HG02588 (cell line): ENCODE results near the gene SETBP1.

Experiments used
- ATAC-seq: cut with Tn5 transposase; IDR thresholded peaks from one replicate; pipeline ENCODE4 v1.9.1; 2021; ENCODE audit warnings: mild to moderate bottlenecking, moderate library complexity; ENCODE audit not compliant: unreplicated experiment

The SETBP1 gene

DNA sequence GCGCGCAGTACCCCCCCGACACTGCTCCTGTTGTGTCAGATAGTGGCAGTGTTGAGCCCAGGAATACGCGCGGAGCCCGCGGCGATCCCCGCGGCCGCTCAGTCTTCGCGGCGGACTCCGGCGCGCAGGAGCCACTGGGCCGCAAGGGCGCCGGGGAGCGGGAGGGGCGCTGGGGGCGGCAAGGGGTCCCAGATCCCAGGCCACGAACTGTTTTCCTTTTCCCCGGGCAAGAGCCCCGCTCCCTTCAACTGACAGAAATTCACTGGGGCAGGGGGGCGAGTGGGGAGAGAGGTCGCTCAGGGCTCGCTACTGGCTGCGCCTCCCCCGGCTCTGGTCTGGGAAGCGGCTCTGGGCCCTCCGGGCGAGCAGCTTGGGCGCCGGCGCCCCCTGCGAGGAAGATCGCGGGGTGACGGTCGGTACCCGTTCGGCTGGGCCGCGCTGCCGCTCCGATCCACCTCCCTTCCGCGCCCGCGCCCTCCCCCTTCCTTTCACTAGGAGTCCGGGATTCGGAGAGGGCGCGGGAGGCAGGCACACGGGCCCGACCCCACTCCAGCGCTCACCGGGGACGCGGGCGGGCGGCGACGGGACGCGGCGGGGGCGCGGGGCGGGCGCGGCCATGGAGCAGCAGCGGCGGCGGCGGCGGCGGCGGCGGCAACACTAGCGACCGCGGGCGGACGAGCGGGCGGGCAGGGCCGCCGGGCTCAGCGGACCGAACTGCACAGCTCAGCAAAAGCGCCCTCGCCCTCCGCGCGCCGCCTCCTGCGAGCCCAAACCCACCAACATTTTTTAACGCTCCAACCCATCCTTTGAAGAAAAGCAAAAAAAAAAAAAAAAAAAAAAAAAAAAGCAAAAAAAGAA lies 1.4 kb upstream of the SETBP1 start:
- peak; percentile 81 for ATAC-seq

DNA sequence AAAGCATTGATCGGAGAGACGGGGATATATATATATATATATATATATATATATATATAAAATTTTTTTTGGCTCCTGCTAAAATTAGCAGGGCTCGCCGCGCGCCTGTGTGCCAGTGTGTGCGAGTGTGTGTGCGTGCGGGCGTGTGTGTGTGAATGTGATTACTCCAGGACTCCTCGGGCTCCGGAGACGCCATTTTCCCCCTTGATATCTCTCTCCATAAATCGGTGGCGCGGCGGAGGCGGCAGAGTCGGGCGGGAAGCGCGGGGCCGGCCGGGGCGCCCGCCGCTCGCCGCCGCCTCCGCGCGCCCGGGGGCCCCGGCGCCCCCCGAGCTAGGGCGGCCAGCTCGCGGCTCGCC lies 795 bp upstream of the SETBP1 start:
- ATAC-seq = peak; percentile 6

GRCh38 chr18:44681076-44681970 lies 635 bp downstream of the SETBP1 start:
- ATAC-seq = no peak

- ATAC-seq = peak; percentile 17
These were observed 1.6 kb downstream of the SETBP1 start for GRCh38 chr18:44682201-44682870.

DNA sequence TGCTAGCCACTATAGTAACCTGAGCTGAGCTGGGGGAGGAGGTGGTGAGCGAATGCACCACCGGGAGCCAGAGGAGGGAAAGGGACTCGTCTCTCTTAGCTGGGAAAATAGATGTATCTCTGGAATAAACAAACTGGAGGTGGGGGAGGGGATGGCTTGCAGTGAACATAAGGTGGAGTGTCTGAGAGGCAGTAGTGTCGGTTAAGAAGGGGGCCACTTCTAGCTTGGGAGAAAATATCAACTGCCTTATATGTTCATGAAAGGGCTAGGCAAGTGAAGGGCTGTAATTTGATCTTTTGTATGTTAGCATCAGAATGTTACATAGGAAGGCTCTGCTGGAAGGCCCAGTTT lies 2.2 kb downstream of the SETBP1 start:
- no peak for ATAC-seq

DNA sequence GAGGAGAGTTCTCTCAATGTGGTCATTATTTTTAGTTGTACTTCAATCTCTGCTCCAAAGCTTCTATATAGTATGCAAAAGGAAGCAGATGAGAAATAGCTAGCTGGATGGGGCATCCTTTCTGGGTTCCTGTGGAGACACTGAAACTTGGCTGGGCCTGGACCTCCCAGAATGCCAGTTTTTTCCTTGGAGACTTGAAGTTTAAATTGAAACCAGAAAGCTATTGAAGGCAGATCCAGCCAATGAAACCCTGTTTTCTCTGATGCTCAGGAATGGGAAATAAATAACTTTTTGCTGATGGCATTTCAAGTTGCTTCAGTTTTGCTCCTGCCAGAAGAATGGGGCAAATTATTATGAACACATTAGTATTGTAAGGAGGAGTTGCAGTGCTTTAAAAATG lies 2.9 kb downstream of the SETBP1 start:
- no peak for ATAC-seq

- ATAC-seq = no peak
These were observed 4.6 kb downstream of the SETBP1 start for GRCh38 chr18:44685296-44685695.

GRCh38 chr18:44686156-44686555 lies 5.5 kb downstream of the SETBP1 start:
- no peak for ATAC-seq

- ATAC-seq = no peak
These were observed 6.7 kb downstream of the SETBP1 start for GRCh38 chr18:44687421-44687820.

GRCh38 chr18:44689736-44690135 lies 9.0 kb downstream of the SETBP1 start:
- ATAC-seq = no peak

- no peak for ATAC-seq
These were observed 10.6 kb downstream of the SETBP1 start for GRCh38 chr18:44691148-44691925.

GRCh38 chr18:44693030-44693784 lies 12.5 kb downstream of the SETBP1 start:
- ATAC-seq = no peak

DNA sequence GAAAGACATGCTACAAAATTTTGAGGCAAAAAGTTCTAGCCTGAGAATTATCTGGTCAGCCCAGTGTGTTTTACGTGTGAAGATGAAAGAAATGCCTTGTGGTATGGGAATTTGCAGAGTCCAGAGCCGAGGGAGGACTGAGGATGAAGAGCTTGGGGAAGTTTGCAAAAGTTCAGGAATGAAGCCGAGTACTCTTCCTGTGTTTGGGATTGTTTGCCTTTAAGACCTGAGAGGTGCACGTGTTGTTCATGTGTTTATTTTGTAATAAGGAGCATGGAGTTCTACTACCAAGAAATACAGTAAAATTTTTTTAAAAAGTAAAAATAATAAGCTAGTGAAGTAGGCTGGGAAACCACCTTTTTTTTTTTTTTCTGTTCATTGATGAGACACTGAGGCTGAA lies 14.8 kb downstream of the SETBP1 start:
- no peak for ATAC-seq

DNA sequence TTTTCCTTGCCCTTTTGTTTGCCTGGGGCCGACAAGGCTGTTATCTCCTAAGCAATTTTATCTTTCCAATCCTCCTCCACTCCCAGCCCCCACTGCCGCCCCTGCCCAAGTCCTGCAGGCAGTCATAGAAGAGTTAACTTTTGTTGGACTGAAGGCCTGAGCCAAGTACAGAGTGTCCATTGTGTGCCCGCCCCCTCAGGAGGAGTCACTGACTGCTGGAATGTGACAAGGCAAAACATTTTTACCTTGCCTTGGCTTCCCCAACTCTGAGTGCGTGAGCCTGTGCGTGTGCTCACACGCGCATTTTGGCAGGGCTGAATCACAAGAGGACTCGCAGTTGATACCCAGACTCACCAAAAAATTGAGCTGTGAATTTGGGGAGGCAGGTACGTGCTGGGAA lies 16.2 kb downstream of the SETBP1 start:
- ATAC-seq = no peak

- ATAC-seq = no peak
These were observed 16.6 kb downstream of the SETBP1 start for GRCh38 chr18:44697315-44697714.

GRCh38 chr18:44698518-44698917 lies 17.8 kb downstream of the SETBP1 start:
- no peak for ATAC-seq

DNA sequence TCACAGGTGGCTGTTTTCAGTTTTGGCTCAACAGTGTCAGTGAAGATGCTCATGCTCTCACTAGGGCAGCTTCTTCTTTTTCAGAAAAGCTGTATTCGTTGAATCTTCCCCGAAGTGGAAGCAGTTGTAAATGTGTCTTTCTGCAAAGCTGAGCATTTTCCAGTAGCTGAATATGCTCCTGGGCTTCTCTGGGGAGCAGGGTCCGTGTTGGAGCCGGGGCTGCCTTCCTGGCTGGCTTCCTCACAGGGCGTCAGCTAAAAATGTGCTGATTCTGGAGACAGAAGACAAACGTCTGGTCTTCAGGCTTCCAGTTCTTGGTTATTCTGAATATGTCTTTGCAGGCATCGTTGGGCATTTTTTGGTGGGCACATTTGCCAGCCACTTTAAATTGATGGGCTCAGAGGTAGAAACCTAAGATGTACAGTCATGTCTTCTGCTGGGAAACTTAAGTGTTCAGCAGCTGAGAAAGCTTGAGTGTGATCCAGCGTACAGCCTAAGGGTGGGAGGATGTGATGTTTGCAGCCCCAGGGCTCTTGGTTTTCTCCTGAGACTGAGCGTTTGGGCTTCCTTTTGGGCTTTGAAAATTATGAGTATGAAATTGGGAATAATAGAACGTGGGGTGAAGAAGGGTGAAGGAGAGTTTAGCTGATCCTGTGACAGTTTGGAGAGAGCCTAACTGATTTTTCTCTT lies 19.0 kb downstream of the SETBP1 start:
- ATAC-seq = no peak

DNA sequence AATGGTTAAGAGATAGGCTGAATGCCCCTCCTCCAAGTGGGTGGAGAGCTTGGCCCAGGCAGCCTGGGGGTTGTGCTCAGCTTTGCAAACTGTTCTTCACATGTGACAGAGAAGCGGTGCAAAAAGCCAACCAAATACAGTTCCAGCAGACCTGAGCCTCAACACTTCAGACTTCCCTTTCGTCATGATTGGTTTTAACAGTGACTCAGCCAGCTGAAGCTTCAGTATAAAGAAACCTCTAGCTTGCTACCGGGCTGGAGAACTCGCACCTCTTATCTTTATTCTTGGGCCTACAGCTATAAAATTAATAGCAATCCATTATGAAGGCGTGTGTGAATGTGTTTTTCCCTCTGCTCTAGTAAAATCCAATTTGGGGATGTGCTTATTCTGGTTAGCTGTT lies 20.0 kb downstream of the SETBP1 start:
- ATAC-seq = no peak

GRCh38 chr18:44701227-44701626 lies 20.5 kb downstream of the SETBP1 start:
- ATAC-seq = no peak
